Adrenal gland (tissue), 12 donors: ENCODE measurements around the gene ZNF609. TPM values are rescaled to one million over a fixed set of nuclear protein-coding genes. Genes with fewer than 3 reads are reported as not detected.

Source experiments
- DNase-seq, 7 donors: peaks; one replicate each; pipeline ENCODE4 v3.0.0-alpha.2; 2019 to 2020
- H3K27ac ChIP-seq, 5 donors: fragments of 200-600 bp; sonication (generic) in 4 of 5; 1 replicate in 3 of 5; 2 replicates in 2 of 5; pipeline versions ENCODE4 v1.5.1 to v1.8.0; 2016 to 2020; ENCODE audit warnings: mild to moderate bottlenecking in 1 of 5
- H3K27me3 ChIP-seq: fragments of 200-600 bp; 2 replicates; pipeline ENCODE4 v1.8.0; 2021
- H3K36me3 ChIP-seq, 2 donors: fragments of 200-600 bp; replicated peaks in 1 of 2; 1 replicate in 1 of 2; 2 replicates in 1 of 2; pipeline versions ENCODE4 v1.5.1 to v1.8.0; 2018 to 2022
- H3K4me1 ChIP-seq, 2 donors: fragments of 200-600 bp; replicated peaks in 1 of 2; 1 replicate in 1 of 2; 2 replicates in 1 of 2; pipeline versions ENCODE4 v1.5.1 to v1.8.0; 2018 to 2021
- H3K4me3 ChIP-seq, 4 donors: fragments of 200-600 bp; sonication (generic) in 3 of 4; one replicate each; pipeline ENCODE4 v1.5.1; 2016 to 2018
- H3K9me3 ChIP-seq, 3 donors: fragments of 200-600 bp; sonication (generic) in 1 of 3; replicated peaks in 1 of 3; 1 replicate in 2 of 3; 2 replicates in 1 of 3; pipeline versions ENCODE4 v1.5.1 to v1.8.0; 2016 to 2021
- POLR2A ChIP-seq, 2 donors: fragments of 450-650 bp; IDR thresholded peaks; one replicate each; pipeline ENCODE4 v1.6.1; 2017; ENCODE audit warnings: antibody characterized with exemption in 2 of 2, mild to moderate bottlenecking in 2 of 2, moderate library complexity in 1 of 2
- WGBS, 4 donors: extraction: QIAGEN DNeasy Blood & Tissue Kit in 2 of 4; methylation state at CpG; one replicate each; pipeline versions ENCODE4 v1.1.5 to v1.1.7; 2013 to 2017; 5-methylcytosine and 5-hydroxymethylcytosine counted together
- intact Hi-C, 2 donors: fragments of 100-400 bp; cut with DNase I; formaldehyde crosslinking; loops; one replicate each; pipeline versions ENCODE4 v1.14.1 to v1.15.0; 2022 to 2023
- polyA plus RNA-seq, 3 donors: library from polyadenylated mRNA; stranded (reverse); fragments of 200-250 nt in 2 of 3; fragments of 350-450 nt in 1 of 3; fragmentation: Illumina TruSeq in 1 of 3; extraction: RNeasy Lipid Tissue Mini Kit (QIAGEN cat#74804) in 1 of 3; gene quantifications; one replicate each; pipeline ENCODE4 v1.2.3, GENCODE V29; 2013 to 2014
- total RNA-seq, 9 donors: library from RNA; depleted of rRNA in 4 of 9; stranded (reverse); fragments of >200 nt in 4 of 9; fragments of 120-200 nt in 1 of 9; fragmentation: NEBNext Ultra II Directional in 1 of 9; extraction: Animal tissue kit (Norgen Biotek cat#: 25700) in 1 of 9; gene quantifications; one replicate each; pipeline versions ENCODE4 v1.1.0 to v1.2.4, GENCODE V29; 2013 to 2023
- TF ChIP-seq, protein P1 (sequence below), 6 experiments: fragments of 450-650 bp in 4 of 6; fragments of 200-600 bp in 2 of 6; sonication (generic) in 1 of 6; IDR thresholded peaks; 1 replicate in 5 of 6; 2 replicates in 1 of 6; pipeline versions ENCODE4 v1.5.1 to v1.8.0; 2016 to 2021; ENCODE audit warnings: antibody characterized with exemption in 6 of 6, mild to moderate bottlenecking in 2 of 6, moderate library complexity in 1 of 6
- donor health status: healthy with polysubstance abuse.
- donor health status: Bipolar disorder and iron deficiency.
- donor health status: DM: yes; HTN: yes; CAD: no.
- donor health status: DM: no; HTN: no; CAD: no.
- donor health status: DM: no; HTN: no; CAD: no.
- donor health status: DM: yes; HTN: yes; CAD: no.

The ZNF609 gene
- total and polyA plus RNA-seq, 12 donors = 4.4 to 35.5 (median 25.4) TPM

DNA sequence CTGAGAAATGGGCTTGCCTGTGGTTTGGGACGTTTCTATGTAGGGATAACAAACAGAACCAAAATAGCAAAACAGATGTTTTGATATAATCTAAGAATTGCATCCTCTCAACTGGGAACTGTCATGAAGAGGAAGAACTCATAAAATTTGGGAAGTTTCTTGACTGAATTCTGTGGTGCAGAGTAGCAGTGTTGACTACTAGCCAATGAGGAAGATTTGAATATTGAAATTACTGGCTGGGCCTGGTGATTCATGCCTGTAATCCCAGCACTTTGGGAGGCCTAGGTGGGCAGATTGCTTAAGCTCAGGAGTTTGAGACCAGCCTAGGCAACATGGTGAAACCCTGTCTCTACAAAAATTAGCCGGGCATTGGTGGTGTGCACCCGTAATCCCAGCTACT lies 42.2 kb downstream of the ZNF609 start:
- no peaks in the 10 kb centered on the region for H3K9me3 ChIP-seq
- H3K27me3 ChIP-seq = no peaks in the 10 kb centered on the region
- no peak for TF ChIP-seq POLR2A (IDR thresholded peaks at IDR 0.05)
- TF ChIP-seq, protein P1, sequence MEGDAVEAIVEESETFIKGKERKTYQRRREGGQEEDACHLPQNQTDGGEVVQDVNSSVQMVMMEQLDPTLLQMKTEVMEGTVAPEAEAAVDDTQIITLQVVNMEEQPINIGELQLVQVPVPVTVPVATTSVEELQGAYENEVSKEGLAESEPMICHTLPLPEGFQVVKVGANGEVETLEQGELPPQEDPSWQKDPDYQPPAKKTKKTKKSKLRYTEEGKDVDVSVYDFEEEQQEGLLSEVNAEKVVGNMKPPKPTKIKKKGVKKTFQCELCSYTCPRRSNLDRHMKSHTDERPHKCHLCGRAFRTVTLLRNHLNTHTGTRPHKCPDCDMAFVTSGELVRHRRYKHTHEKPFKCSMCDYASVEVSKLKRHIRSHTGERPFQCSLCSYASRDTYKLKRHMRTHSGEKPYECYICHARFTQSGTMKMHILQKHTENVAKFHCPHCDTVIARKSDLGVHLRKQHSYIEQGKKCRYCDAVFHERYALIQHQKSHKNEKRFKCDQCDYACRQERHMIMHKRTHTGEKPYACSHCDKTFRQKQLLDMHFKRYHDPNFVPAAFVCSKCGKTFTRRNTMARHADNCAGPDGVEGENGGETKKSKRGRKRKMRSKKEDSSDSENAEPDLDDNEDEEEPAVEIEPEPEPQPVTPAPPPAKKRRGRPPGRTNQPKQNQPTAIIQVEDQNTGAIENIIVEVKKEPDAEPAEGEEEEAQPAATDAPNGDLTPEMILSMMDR (IDR thresholded peaks at IDR 0.05) = no peak
- no peak for DNase-seq
- H3K4me3 ChIP-seq = no peak overlapping the region
- WGBS, 4 donors = 75 to 88% (median 79%) methylated on average over 3 of the region's 3 CpGs
- intact Hi-C loops = no loop called here
- H3K4me1 ChIP-seq = peaks cover 31 to 52% of the 10 kb centered on the region in 2 donors
- peak overlapping the region in 2 of 5 donors; percentile 46 for H3K27ac ChIP-seq
- peaks cover 0 to 11% of the 10 kb centered on the region in 2 donors for H3K36me3 ChIP-seq

DNA sequence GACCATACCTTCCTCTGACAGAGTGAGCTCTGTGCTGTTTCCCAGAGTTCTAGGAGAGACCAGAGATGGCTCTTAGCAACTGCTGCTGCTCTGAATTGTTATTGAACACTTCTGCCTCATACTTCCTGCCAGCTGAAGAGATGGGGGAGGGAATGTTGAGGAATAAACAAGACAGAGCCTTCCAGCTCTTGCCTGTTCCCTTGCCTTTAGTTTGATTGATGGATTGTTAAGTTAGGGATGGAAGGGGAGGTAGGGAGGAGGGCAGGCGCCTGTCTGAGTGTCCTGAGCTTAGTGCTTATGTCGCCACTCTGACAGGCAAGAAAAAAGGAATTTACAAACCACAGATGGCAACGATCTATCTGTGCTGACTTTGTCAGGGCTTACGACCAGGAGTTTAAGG lies 42.8 kb downstream of the ZNF609 start:
- TF ChIP-seq POLR2A (IDR thresholded peaks at IDR 0.05) = no peak
- TF ChIP-seq, protein P1 (IDR thresholded peaks at IDR 0.05) = no peak
- Histone ChIP-seq H3K4me1 (peaks cover 38 to 58% of the 10 kb centered on the region in 2 donors), H3K27ac (peak overlapping the region in 4 of 5 donors; percentile 0 to 46 (median 20)), H3K36me3 (peaks cover 0 to 11% of the 10 kb centered on the region in 2 donors), H3K27me3 (no peaks in the 10 kb centered on the region), H3K9me3 (no peaks in the 10 kb centered on the region), H3K4me3 (no peak overlapping the region)
- DNase-seq = no peak
- WGBS, 4 donors = 30 to 35% (median 32%) methylated on average over 4 of the region's 4 CpGs
- intact Hi-C loops = no loop called here

DNA sequence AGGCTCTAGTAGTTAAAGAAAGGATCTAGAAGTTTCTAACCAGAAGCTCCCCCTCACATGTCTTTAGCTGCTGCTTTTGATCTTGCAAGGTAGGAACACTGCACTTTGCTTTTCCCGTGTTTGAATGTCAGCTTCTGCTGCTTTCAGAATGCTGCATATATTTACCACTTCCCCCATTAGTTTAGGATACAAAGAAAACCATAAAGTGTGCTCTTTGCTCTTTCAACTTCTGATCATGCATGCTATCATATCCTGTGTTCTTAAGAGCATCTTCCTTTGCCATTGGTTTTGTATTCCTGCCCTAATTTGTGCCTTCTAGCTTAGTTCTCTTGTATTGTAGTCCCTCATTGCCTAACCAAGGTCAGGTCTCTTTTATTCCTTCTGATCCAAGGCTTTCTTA lies 43.3 kb downstream of the ZNF609 start:
- Histone ChIP-seq H3K27me3 (no peaks in the 10 kb centered on the region), H3K4me1 (peaks cover 38 to 62% of the 10 kb centered on the region in 2 donors), H3K36me3 (peaks cover 0 to 11% of the 10 kb centered on the region in 2 donors), H3K9me3 (no peaks in the 10 kb centered on the region), H3K4me3 (no peak overlapping the region), H3K27ac (peak overlapping the region in 4 of 5 donors; percentile 0 to 46 (median 20))
- intact Hi-C loops = no loop called here
- TF ChIP-seq, protein P1 (IDR thresholded peaks at IDR 0.05) = no peak
- no peak for TF ChIP-seq POLR2A (IDR thresholded peaks at IDR 0.05)
- no peak for DNase-seq
- 15 to 26% (median 18%) methylated on average over 1 of the region's 1 CpG for WGBS, 4 donors

DNA sequence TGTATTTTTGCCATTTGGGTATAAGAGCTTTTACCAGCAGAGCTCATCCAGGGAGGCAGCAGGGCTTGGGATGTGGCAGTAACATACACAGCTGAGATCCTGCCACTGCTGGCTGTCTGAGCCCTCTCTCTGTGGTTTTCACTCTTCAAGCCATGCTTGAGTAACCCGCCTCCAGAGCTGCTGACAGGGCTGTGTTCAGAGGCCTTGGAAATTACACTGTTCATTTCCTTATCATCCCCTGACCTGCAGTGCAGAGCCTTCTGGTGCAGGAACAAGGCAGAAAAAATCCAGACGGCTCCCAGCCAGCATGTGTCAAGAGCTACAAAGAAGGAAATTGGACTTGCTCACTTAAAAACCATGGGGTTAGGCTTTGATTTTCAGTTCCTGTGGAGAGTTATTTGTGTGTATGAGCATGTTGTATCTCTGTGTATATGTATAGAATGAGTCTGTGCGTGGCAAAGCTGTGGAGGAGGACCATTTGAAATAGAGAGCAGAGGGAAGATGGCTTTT lies 47.0 kb downstream of the ZNF609 start:
- Histone ChIP-seq H3K27ac (peak overlapping the region in 4 of 5 donors; percentile 57 to 72 (median 66)), H3K36me3 (no peaks in the 10 kb centered on the region), H3K4me1 (peaks cover 30 to 56% of the 10 kb centered on the region in 2 donors), H3K9me3 (no peaks in the 10 kb centered on the region), H3K27me3 (no peaks in the 10 kb centered on the region), H3K4me3 (no peak overlapping the region)
- DNase-seq = peak; percentile 70 to 95 (median 91)
- 6 to 12% (median 9%) methylated on average over 3 of the region's 3 CpGs for WGBS, 4 donors
- intact Hi-C loops = no loop called here
- TF ChIP-seq, protein P1 (IDR thresholded peaks at IDR 0.05) = no peak
- TF ChIP-seq POLR2A (IDR thresholded peaks at IDR 0.05) = peak in 1 of 2 donors; percentile 58
